ENCODE measurements around the gene ILKAP. TPM values are rescaled to one million over a fixed set of nuclear protein-coding genes. Genes with fewer than 3 reads are reported as not detected.

Gene ILKAP
- total and polyA plus RNA-seq, 2 experiments from 2014 or later: 25.9 to 37.5 TPM

- Histone ChIP-seq H3K27me3 (peaks cover 6% of the 10 kb centered on the region), H2AFZ (no peak overlapping the region), H3K4me3 (no peak overlapping the region), H3K27ac (no peak overlapping the region), H3K79me2 (no peaks in the 10 kb centered on the region), H3K9me3 (ENCODE audit: low read depth) (no peaks in the 10 kb centered on the region), H3K4me2 (no peak overlapping the region), H4K20me1 (ENCODE audit: insufficient read depth, poor library complexity, severe bottlenecking) (no peaks in the 10 kb centered on the region), H3K9me2 (replicated peaks; ENCODE audit: insufficient read depth) (no peaks in the 10 kb centered on the region), H3K4me1 (ENCODE audit: insufficient read depth) (no peaks in the 10 kb centered on the region), H3K36me3 (replicated peaks; ENCODE audit: insufficient read depth, low read depth) (no peaks in the 10 kb centered on the region)
- no peak for DNase-seq (ENCODE audit: low spot score)
- TF ChIP-seq EZH2 (IDR thresholded peaks at IDR 0.05; ENCODE audit: borderline replicate concordance) (no peak), CTCF (IDR thresholded peaks at IDR 0.05; ENCODE audit: poor library complexity) (no peak), EZH2phosphoT487 (IDR thresholded peaks at IDR 0.05; ENCODE audit: low read depth, severe bottlenecking, unreplicated experiment) (no peak)
- WGBS (ENCODE audit: low lambda C conversion rate, missing lambda C conversion rate): 86% methylated on average over 13 of the region's 14 CpGs
Measured at GRCh38 chr2:238123991-238124470, 79.5 kb downstream of the ILKAP start.

DNA sequence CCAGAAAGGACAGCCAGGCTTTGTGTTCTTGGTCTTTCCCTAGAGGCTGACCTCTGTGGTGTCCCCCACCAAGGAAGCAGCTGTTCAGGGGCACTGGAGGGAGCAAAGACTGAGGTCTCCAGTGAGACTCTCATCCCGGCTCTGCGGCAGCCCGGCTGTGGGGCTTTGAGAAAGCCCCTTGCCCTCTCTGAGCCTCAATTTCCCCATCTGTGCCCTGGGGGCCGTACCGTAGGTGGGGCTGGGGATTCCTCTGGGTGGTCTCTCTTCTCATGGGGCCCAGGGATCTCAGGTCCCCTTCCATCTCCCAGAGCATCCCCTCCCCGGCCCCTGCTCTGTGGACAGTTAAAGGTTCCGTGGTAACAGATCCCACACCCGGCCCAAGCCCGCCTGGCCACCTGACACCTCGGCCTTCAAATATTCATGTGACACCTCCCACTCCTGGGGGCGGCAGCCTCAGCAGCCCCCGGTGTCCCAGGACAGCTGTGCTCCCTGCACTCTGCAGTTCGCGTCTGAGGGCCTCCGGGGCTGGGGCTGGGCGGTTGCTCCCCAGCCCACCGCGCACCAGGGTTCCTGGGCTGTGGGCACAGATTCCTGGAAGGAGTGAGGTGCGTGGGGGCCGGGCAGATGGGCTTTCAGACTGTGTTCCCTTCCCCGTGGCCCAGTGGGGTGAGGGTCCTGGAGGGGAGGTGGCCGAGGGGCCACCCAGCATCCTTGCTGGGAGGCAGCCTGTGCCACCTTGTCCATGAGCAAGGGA lies 80.1 kb downstream of the ILKAP start:
- Histone ChIP-seq H3K4me1 (ENCODE audit: insufficient read depth) (no peaks in the 10 kb centered on the region), H4K20me1 (ENCODE audit: insufficient read depth, poor library complexity, severe bottlenecking) (no peaks in the 10 kb centered on the region), H3K79me2 (no peaks in the 10 kb centered on the region), H3K9me3 (ENCODE audit: low read depth) (no peaks in the 10 kb centered on the region), H2AFZ (no peak overlapping the region), H3K27ac (no peak overlapping the region), H3K4me3 (no peak overlapping the region), H3K4me2 (no peak overlapping the region), H3K27me3 (peaks cover 6% of the 10 kb centered on the region), H3K36me3 (replicated peaks; ENCODE audit: insufficient read depth, low read depth) (no peaks in the 10 kb centered on the region), H3K9me2 (replicated peaks; ENCODE audit: insufficient read depth) (no peaks in the 10 kb centered on the region)
- 84% methylated on average over 20 of the region's 22 CpGs for WGBS (ENCODE audit: low lambda C conversion rate, missing lambda C conversion rate)
- no peak for DNase-seq (ENCODE audit: low spot score)
- TF ChIP-seq EZH2 (IDR thresholded peaks at IDR 0.05; ENCODE audit: borderline replicate concordance): no peak
- TF ChIP-seq EZH2phosphoT487 (IDR thresholded peaks at IDR 0.05; ENCODE audit: low read depth, severe bottlenecking, unreplicated experiment): no peak
- no peak for TF ChIP-seq CTCF (IDR thresholded peaks at IDR 0.05; ENCODE audit: poor library complexity)

- DNase-seq (ENCODE audit: low spot score): no peak
- no peak overlapping the region for H2AFZ ChIP-seq
- H3K36me3 ChIP-seq (replicated peaks; ENCODE audit: insufficient read depth, low read depth): no peaks in the 10 kb centered on the region
- H3K9me3 ChIP-seq (ENCODE audit: low read depth): no peaks in the 10 kb centered on the region
- H3K4me2 ChIP-seq: no peak overlapping the region
- peaks cover 10% of the 10 kb centered on the region for H3K27me3 ChIP-seq
- no peaks in the 10 kb centered on the region for H3K4me1 ChIP-seq (ENCODE audit: insufficient read depth)
- no peaks in the 10 kb centered on the region for H4K20me1 ChIP-seq (ENCODE audit: insufficient read depth, poor library complexity, severe bottlenecking)
- no peaks in the 10 kb centered on the region for H3K79me2 ChIP-seq
- H3K27ac ChIP-seq: no peak overlapping the region
- H3K4me3 ChIP-seq: no peak overlapping the region
- WGBS (ENCODE audit: low lambda C conversion rate, missing lambda C conversion rate): 91% methylated on average over 29 of the region's 29 CpGs
- TF ChIP-seq EZH2 (IDR thresholded peaks at IDR 0.05; ENCODE audit: borderline replicate concordance) (no peak), CTCF (IDR thresholded peaks at IDR 0.05; ENCODE audit: poor library complexity) (no peak), EZH2phosphoT487 (IDR thresholded peaks at IDR 0.05; ENCODE audit: low read depth, severe bottlenecking, unreplicated experiment) (no peak)
- no peaks in the 10 kb centered on the region for H3K9me2 ChIP-seq (replicated peaks; ENCODE audit: insufficient read depth)
Measured at GRCh38 chr2:238122287-238123217, 80.9 kb downstream of the ILKAP start.
